GM18519 (cell line): ENCODE data around the gene CWC25.
"Not testable (repeated sequence)": the region's sequence is repeated elsewhere in the genome, so short reads cannot be mapped to it uniquely, and the experiment has no call there.

Source experiments
- ATAC-seq: cut with Tn5 transposase; IDR thresholded peaks from one replicate; pipeline ENCODE4 v1.9.1; 2021; ENCODE audit warnings: mild to moderate bottlenecking, moderate library complexity; ENCODE audit not compliant: unreplicated experiment, low FRiP score

CWC25 gene

GRCh38 chr17:38824899-38825761 lies at the start of gene CWC25:
Gene CWC25, minus strand, starts transcription at chr17:38825321. Its CDS starts 138 bp downstream, at chr17:38825183.
- ATAC-seq, result peak; percentile 61

- no peak for ATAC-seq
Measured at GRCh38 chr17:38873640-38874380, 48.7 kb upstream of the CWC25 start.

GRCh38 chr17:38872671-38873385 lies 47.7 kb upstream of the CWC25 start:
- ATAC-seq, result no peak

GRCh38 chr17:38872027-38872511 lies 46.9 kb upstream of the CWC25 start:
- ATAC-seq, result no peak

- ATAC-seq, result no peak
Measured at GRCh38 chr17:38871247-38872015, 46.3 kb upstream of the CWC25 start.

GRCh38 chr17:38870259-38871165 lies 45.4 kb upstream of the CWC25 start:
- no peak for ATAC-seq

GRCh38 chr17:38869526-38870258 lies 44.6 kb upstream of the CWC25 start, which contains the start of gene LASP1:
Gene LASP1, plus strand, starts transcription at chr17:38870058. Its CDS starts 132 bp downstream, at chr17:38870190.
- ATAC-seq, result peak; percentile 20

- peak; percentile 26 for ATAC-seq
Measured at GRCh38 chr17:38868817-38869525, 43.9 kb upstream of the CWC25 start.

- ATAC-seq, result no peak
Measured at GRCh38 chr17:38867968-38868816, 43.1 kb upstream of the CWC25 start.

- no peak for ATAC-seq
Measured at GRCh38 chr17:38867179-38867967, 42.3 kb upstream of the CWC25 start.

- no peak for ATAC-seq
Measured at GRCh38 chr17:38864636-38865398, 39.7 kb upstream of the CWC25 start.

GRCh38 chr17:38861399-38861843 lies 36.3 kb upstream of the CWC25 start:
- ATAC-seq, result no peak

- no peak for ATAC-seq
Measured at GRCh38 chr17:38857271-38857670, 32.1 kb upstream of the CWC25 start.

- not testable (repeated sequence) for ATAC-seq
Measured at GRCh38 chr17:38855101-38855714, 30.1 kb upstream of the CWC25 start.
